HG02885 (cell line): ENCODE data around the gene P3H2.

Source experiments
- ATAC-seq: cut with Tn5 transposase; IDR thresholded peaks from one replicate; pipeline ENCODE4 v1.9.1; 2021; ENCODE audit warnings: mild to moderate bottlenecking; ENCODE audit not compliant: unreplicated experiment, poor library complexity

The P3H2 gene

GRCh38 chr3:189953551-189953950 lies 167.1 kb downstream of the P3H2 start:
- ATAC-seq = no peak

- no peak for ATAC-seq
These were observed 168.4 kb downstream of the P3H2 start for GRCh38 chr3:189952272-189952671.

- ATAC-seq = no peak
These were observed 170.4 kb downstream of the P3H2 start for GRCh38 chr3:189950258-189950657.

- ATAC-seq = no peak
These were observed 171.1 kb downstream of the P3H2 start for GRCh38 chr3:189949580-189949979.

- ATAC-seq = no peak
These were observed 172.0 kb downstream of the P3H2 start for GRCh38 chr3:189948724-189949045.

GRCh38 chr3:189947948-189948723 lies 172.6 kb downstream of the P3H2 start:
- no peak for ATAC-seq

- ATAC-seq = no peak
These were observed 173.6 kb downstream of the P3H2 start for GRCh38 chr3:189947068-189947467.

GRCh38 chr3:189945935-189946709 lies 174.6 kb downstream of the P3H2 start:
- ATAC-seq = no peak

- no peak for ATAC-seq
These were observed 176.2 kb downstream of the P3H2 start for GRCh38 chr3:189944285-189945145.

- ATAC-seq = no peak
These were observed 177.7 kb downstream of the P3H2 start for GRCh38 chr3:189942948-189943347.

- ATAC-seq = no peak
These were observed 179.0 kb downstream of the P3H2 start for GRCh38 chr3:189941679-189942078.

- no peak for ATAC-seq
These were observed 179.6 kb downstream of the P3H2 start for GRCh38 chr3:189941125-189941524.

GRCh38 chr3:189937302-189938127 lies 183.2 kb downstream of the P3H2 start:
- ATAC-seq = no peak

GRCh38 chr3:189936201-189936945 lies 184.3 kb downstream of the P3H2 start:
- ATAC-seq = no peak

GRCh38 chr3:189927975-189928895 lies 192.5 kb downstream of the P3H2 start:
- no peak for ATAC-seq

GRCh38 chr3:189921770-189922169 lies 198.9 kb downstream of the P3H2 start:
- no peak for ATAC-seq

- ATAC-seq = no peak
These were observed 205.9 kb downstream of the P3H2 start for GRCh38 chr3:189914799-189915198.

- ATAC-seq = no peak
These were observed 209.7 kb downstream of the P3H2 start for GRCh38 chr3:189911001-189911400.
